ENCODE results near the gene ANKRD63.

Gene ANKRD63

GRCh38 chr15:40310993-40311392 lies 28.1 kb upstream of the ANKRD63 start:
- H2AFZ ChIP-seq (ENCODE audit: low read length) = no peak overlapping the region
- H3K4me1 ChIP-seq (ENCODE audit: insufficient read depth, low read length, severe bottlenecking) = peaks cover 29% of the 10 kb centered on the region
- no peaks in the 10 kb centered on the region for H3K9me2 ChIP-seq (ENCODE audit: low read depth, low read length)
- no peaks in the 10 kb centered on the region for H3K36me3 ChIP-seq (ENCODE audit: insufficient read depth, low read length)
- no peak overlapping the region for H3K4me3 ChIP-seq (ENCODE audit: low read depth, low read length, poor library complexity, severe bottlenecking)
- H3K27ac ChIP-seq (ENCODE audit: low read depth, low read length, poor library complexity, severe bottlenecking) = no peak overlapping the region
- no peaks in the 10 kb centered on the region for H3F3A ChIP-seq (ENCODE audit: insufficient read depth, low read length)
- H3K79me2 ChIP-seq (ENCODE audit: insufficient read depth, low read length) = no peaks in the 10 kb centered on the region
- H3K9me3 ChIP-seq (ENCODE audit: low read length) = no peaks in the 10 kb centered on the region
- H4K20me1 ChIP-seq (ENCODE audit: insufficient read depth, low read length) = no peaks in the 10 kb centered on the region
- no peaks in the 10 kb centered on the region for H3K27me3 ChIP-seq (ENCODE audit: insufficient read depth, low read length)
- no peak overlapping the region for H3K4me2 ChIP-seq (ENCODE audit: low read length)
- TF ChIP-seq CTCF (IDR thresholded peaks at IDR 0.05; ENCODE audit: low read length) = no peak
- TF ChIP-seq EZH2 (IDR thresholded peaks at IDR 0.05; ENCODE audit: borderline replicate concordance, low read length) = no peak
- H3K9ac ChIP-seq (ENCODE audit: low read length) = no peak overlapping the region

GRCh38 chr15:40310001-40310959 lies 27.4 kb upstream of the ANKRD63 start:
- H3K4me1 ChIP-seq (ENCODE audit: insufficient read depth, low read length, severe bottlenecking) = peaks cover 29% of the 10 kb centered on the region
- H3K9ac ChIP-seq (ENCODE audit: low read length) = no peak overlapping the region
- TF ChIP-seq EZH2 (IDR thresholded peaks at IDR 0.05; ENCODE audit: borderline replicate concordance, low read length) = no peak
- peak; percentile 89 for TF ChIP-seq CTCF (IDR thresholded peaks at IDR 0.05; ENCODE audit: low read length)
- H3K36me3 ChIP-seq (ENCODE audit: insufficient read depth, low read length) = no peaks in the 10 kb centered on the region
- no peaks in the 10 kb centered on the region for H3K79me2 ChIP-seq (ENCODE audit: insufficient read depth, low read length)
- H3K9me2 ChIP-seq (ENCODE audit: low read depth, low read length) = no peaks in the 10 kb centered on the region
- H3K4me2 ChIP-seq (ENCODE audit: low read length) = no peak overlapping the region
- H3K9me3 ChIP-seq (ENCODE audit: low read length) = no peaks in the 10 kb centered on the region
- H2AFZ ChIP-seq (ENCODE audit: low read length) = no peak overlapping the region
- H3K4me3 ChIP-seq (ENCODE audit: low read depth, low read length, poor library complexity, severe bottlenecking) = no peak overlapping the region
- H3K27ac ChIP-seq (ENCODE audit: low read depth, low read length, poor library complexity, severe bottlenecking) = no peak overlapping the region
- H3K27me3 ChIP-seq (ENCODE audit: insufficient read depth, low read length) = no peaks in the 10 kb centered on the region
- no peaks in the 10 kb centered on the region for H3F3A ChIP-seq (ENCODE audit: insufficient read depth, low read length)
- no peaks in the 10 kb centered on the region for H4K20me1 ChIP-seq (ENCODE audit: insufficient read depth, low read length)

GRCh38 chr15:40309344-40309862 lies 26.5 kb upstream of the ANKRD63 start:
- no peak overlapping the region; the same call in 1 of the 2 replicates for H3K9ac ChIP-seq (ENCODE audit: low read length)
- H3F3A ChIP-seq (ENCODE audit: insufficient read depth, low read length) = no peaks in the 10 kb centered on the region
- no peaks in the 10 kb centered on the region for H3K9me3 ChIP-seq (ENCODE audit: low read length)
- H3K4me2 ChIP-seq (ENCODE audit: low read length) = no peak overlapping the region; the same call in 1 of the 2 replicates
- no peaks in the 10 kb centered on the region for H3K27me3 ChIP-seq (ENCODE audit: insufficient read depth, low read length)
- no peaks in the 10 kb centered on the region for H3K36me3 ChIP-seq (ENCODE audit: insufficient read depth, low read length)
- H3K9me2 ChIP-seq (ENCODE audit: low read depth, low read length) = no peaks in the 10 kb centered on the region
- H4K20me1 ChIP-seq (ENCODE audit: insufficient read depth, low read length) = no peaks in the 10 kb centered on the region
- H3K79me2 ChIP-seq (ENCODE audit: insufficient read depth, low read length) = no peaks in the 10 kb centered on the region
- H3K27ac ChIP-seq (ENCODE audit: low read depth, low read length, poor library complexity, severe bottlenecking) = no peak overlapping the region
- no peak overlapping the region for H2AFZ ChIP-seq (ENCODE audit: low read length)
- TF ChIP-seq EZH2 (IDR thresholded peaks at IDR 0.05; ENCODE audit: borderline replicate concordance, low read length) (no peak), CTCF (IDR thresholded peaks at IDR 0.05; ENCODE audit: low read length) (no peak)
- peak overlapping the region; percentile 60 for H3K4me3 ChIP-seq (ENCODE audit: low read depth, low read length, poor library complexity, severe bottlenecking)
- peaks cover 29% of the 10 kb centered on the region for H3K4me1 ChIP-seq (ENCODE audit: insufficient read depth, low read length, severe bottlenecking)
